HepG2 (cell line): ENCODE results near the gene CAPS.
"Not testable (repeated sequence)": the region's sequence is repeated elsewhere in the genome, so short reads cannot be mapped to it uniquely, and the experiment has no call there.

Experiments used
- AKAP8 ChIP-seq: sonication (generic); formaldehyde crosslinking; IDR thresholded peaks from 2 replicates; pipeline ENCODE4 v1.5.1; 2020; ENCODE audit warnings: mild to moderate bottlenecking, missing genetic modification reagents
- CREB1 ChIP-seq, 2 experiments: fragments of 450-650 bp in 1 of 2; IDR thresholded peaks; 2 replicates each; pipeline ENCODE4 v1.6.1; 2016 to 2017; ENCODE audit warnings: control low read depth in 1 of 2, mild to moderate bottlenecking in 1 of 2, missing compliant biosample characterization in 1 of 2, missing genetic modification characterization in 1 of 2
- CTCF ChIP-seq: sonication (generic); formaldehyde crosslinking; IDR thresholded peaks from 2 replicates; pipeline ENCODE4 v1.5.0; 2020; ENCODE audit warnings: mild to moderate bottlenecking, missing genetic modification reagents, moderate library complexity
- MYC ChIP-seq: sonication (generic); formaldehyde crosslinking; IDR thresholded peaks from 2 replicates; pipeline ENCODE4 v1.9.0; 2021; ENCODE audit warnings: missing genetic modification reagents, borderline replicate concordance
- POLR2A ChIP-seq, 2 experiments: IDR thresholded peaks; 2 replicates each; pipeline ENCODE4 v1.6.1; 2011; ENCODE audit warnings: low read depth in 2 of 2, low read length in 2 of 2, mild to moderate bottlenecking in 1 of 2, moderate library complexity in 1 of 2; ENCODE audit not compliant: insufficient read depth in 1 of 2
- SIX1 ChIP-seq: sonication (generic); formaldehyde crosslinking; IDR thresholded peaks from 2 replicates; pipeline ENCODE4 v1.4.0; 2020; ENCODE audit warnings: missing genetic modification reagents, borderline replicate concordance
- SMAD3 ChIP-seq: sonication (generic); formaldehyde crosslinking; IDR thresholded peaks from 2 replicates; pipeline ENCODE4 v1.4.0; 2020; ENCODE audit warnings: missing genetic modification reagents
- SMAD9 ChIP-seq: sonication (generic); formaldehyde crosslinking; IDR thresholded peaks from 2 replicates; pipeline ENCODE4 v1.5.1; 2020; ENCODE audit warnings: mild to moderate bottlenecking, missing genetic modification reagents
- SOX6 ChIP-seq, 2 experiments: fragments of 450-650 bp in 1 of 2; sonication (generic) in 1 of 2; formaldehyde crosslinking in 1 of 2; IDR thresholded peaks; 2 replicates each; pipeline versions ENCODE4 v1.4.0 to v1.6.1; 2017 to 2020; ENCODE audit warnings: antibody characterized with exemption in 1 of 2, mild to moderate bottlenecking in 1 of 2, missing genetic modification reagents in 1 of 2
- ZBTB40 ChIP-seq, 2 experiments: fragments of 450-650 bp in 1 of 2; sonication (generic) in 1 of 2; formaldehyde crosslinking in 1 of 2; IDR thresholded peaks; 2 replicates each; pipeline versions ENCODE4 v1.6.1 to v1.8.0; 2016 to 2022; ENCODE audit warnings: antibody characterized with exemption in 1 of 2, mild to moderate bottlenecking in 1 of 2, missing genetic modification reagents in 1 of 2
- ZNF232 ChIP-seq: sonication (generic); formaldehyde crosslinking; IDR thresholded peaks from 2 replicates; pipeline ENCODE4 v1.4.0; 2020; ENCODE audit warnings: missing genetic modification reagents, borderline replicate concordance
- ZNF761 ChIP-seq: sonication (generic); formaldehyde crosslinking; conservative IDR thresholded peaks from 2 replicates; pipeline ENCODE4 v1.4.0; 2020; ENCODE audit warnings: mild to moderate bottlenecking, missing genetic modification reagents

- TF ChIP-seq MYC (CRISPR knock-in tag); POLR2A (IDR thresholded peaks at IDR 0.05; ENCODE audit: insufficient read depth in 1 of 2, low read depth in 2 of 2, low read length in 2 of 2); ZNF232; SOX6 (IDR thresholded peaks at IDR 0.05); SOX6 (CRISPR knock-in tag; IDR thresholded peaks at IDR 0.05); AKAP8 (CRISPR knock-in tag); ZBTB40 (IDR thresholded peaks at IDR 0.05); ZBTB40 (CRISPR knock-in tag; IDR thresholded peaks at IDR 0.05); ZNF761; CTCF; SIX1 (CRISPR knock-in tag); CREB1 (IDR thresholded peaks at IDR 0.05); CREB1 (CRISPR knock-in tag; IDR thresholded peaks at IDR 0.05); SMAD3 (CRISPR knock-in tag); SMAD9 (CRISPR knock-in tag): not testable (repeated sequence)
These were observed 47.6 kb downstream of the CAPS start for GRCh38 chr19:5961641-5961968.
